ENCODE measurements around the gene MAN1C1. TPM values are rescaled to one million over a fixed set of nuclear protein-coding genes. Genes with fewer than 3 reads are reported as not detected.

Gene MAN1C1
- total and polyA plus RNA-seq, 9 of the 15 experiments (the other 6 are each of a cell fraction or from before 2014, with no cell fraction given): 0.04 to 0.44 (median 0.10) TPM; not detected in 3

DNA sequence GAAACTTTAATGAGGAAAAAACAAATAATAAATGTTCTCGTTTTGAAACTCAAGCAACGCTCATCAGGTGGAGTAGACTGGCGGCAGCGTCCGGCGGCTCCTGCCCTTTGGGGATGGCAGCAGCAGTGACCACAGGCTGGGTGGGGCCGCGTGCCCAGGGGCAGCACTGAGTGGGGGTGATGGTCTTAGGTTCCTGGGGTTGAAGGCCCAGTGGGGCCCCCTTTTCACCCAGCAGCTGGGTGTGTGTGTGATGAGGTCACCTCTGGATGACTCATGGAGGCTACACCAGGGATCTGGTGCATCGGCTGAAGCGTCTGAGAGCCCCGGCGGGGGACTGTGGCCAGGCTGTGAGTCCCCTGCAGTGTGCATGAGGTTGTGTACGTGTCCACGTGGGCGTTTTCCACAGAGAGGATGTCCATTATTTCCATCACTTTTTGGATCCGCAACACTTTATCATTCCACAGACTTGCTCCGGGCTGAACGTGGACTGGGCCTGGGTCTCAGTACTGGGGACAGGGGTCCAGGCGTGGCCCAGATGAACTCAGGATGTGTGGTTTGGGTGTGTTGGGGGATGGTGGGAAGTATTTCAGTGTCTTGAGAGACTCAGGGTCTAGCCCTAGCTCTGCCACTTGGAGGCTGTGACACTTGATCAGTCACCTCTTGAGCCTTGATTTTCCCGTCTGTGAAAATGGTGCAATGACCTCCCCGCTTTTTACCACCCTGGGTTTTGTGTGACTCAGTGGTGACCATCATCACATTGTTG is 47.6 kb upstream of the MAN1C1 start (continued):
- TF ChIP-seq, protein P1, sequence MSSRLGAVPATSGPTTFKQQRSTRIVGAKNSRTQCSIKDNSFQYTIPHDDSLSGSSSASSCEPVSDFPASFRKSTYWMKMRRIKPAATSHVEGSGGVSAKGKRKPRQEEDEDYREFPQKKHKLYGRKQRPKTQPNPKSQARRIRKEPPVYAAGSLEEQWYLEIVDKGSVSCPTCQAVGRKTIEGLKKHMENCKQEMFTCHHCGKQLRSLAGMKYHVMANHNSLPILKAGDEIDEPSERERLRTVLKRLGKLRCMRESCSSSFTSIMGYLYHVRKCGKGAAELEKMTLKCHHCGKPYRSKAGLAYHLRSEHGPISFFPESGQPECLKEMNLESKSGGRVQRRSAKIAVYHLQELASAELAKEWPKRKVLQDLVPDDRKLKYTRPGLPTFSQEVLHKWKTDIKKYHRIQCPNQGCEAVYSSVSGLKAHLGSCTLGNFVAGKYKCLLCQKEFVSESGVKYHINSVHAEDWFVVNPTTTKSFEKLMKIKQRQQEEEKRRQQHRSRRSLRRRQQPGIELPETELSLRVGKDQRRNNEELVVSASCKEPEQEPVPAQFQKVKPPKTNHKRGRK (tag; IDR thresholded peaks at IDR 0.05): no peak
- TF ChIP-seq KAT8 (IDR thresholded peaks at IDR 0.05; ENCODE audit: low read depth) (no peak), SAFB2 (IDR thresholded peaks at IDR 0.05; ENCODE audit: borderline replicate concordance, low read depth, low read length, severe bottlenecking) (no peak), PTTG1 (tag; IDR thresholded peaks at IDR 0.05; ENCODE audit: low read depth) (no peak), DPF2 (IDR thresholded peaks at IDR 0.05) (peak; percentile 84), JUNB (CRISPR knock-in tag; conservative IDR thresholded peaks at IDR 0.05) (0 out of 2 replicates have a peak, but pooled peaks have one; percentile 44), CBX3 (IDR thresholded peaks at IDR 0.05; ENCODE audit: borderline replicate concordance in 1 of 2, low read length in 2 of 2) (no peak), SAP30 (IDR thresholded peaks at IDR 0.05; ENCODE audit: borderline replicate concordance, insufficient read depth, low read depth, low read length, poor library complexity, severe bottlenecking) (no peak), ERF (CRISPR knock-in tag; IDR thresholded peaks at IDR 0.05) (no peak), RUNX1 (IDR thresholded peaks at IDR 0.05; ENCODE audit: low read depth) (0 out of 2 replicates have a peak, but pooled peaks have one; percentile 22), KDM1A (IDR thresholded peaks at IDR 0.05) (peak in 1 of 2 experiments; percentile 29; a peak in 1 of 4 replicates), JUN (IDR thresholded peaks at IDR 0.05; ENCODE audit: borderline replicate concordance, low read depth, low read length) (peak; percentile 99), JUN (CRISPR knock-in tag; IDR thresholded peaks at IDR 0.05; ENCODE audit: borderline replicate concordance) (peak; percentile 95), HDGF (IDR thresholded peaks at IDR 0.05) (no peak), GTF2E2 (tag; IDR thresholded peaks at IDR 0.05) (peak; percentile 67; the same call in 1 of the 2 replicates), ATF1 (CRISPR knock-in tag; IDR thresholded peaks at IDR 0.05) (no peak), ATF1 (tag; IDR thresholded peaks at IDR 0.05) (peak; percentile 30; the same call in 1 of the 2 replicates), ZFPM2 (CRISPR knock-in tag; IDR thresholded peaks at IDR 0.05) (no peak), ZFX (CRISPR knock-in tag; IDR thresholded peaks at IDR 0.05) (peak; percentile 49), ARID1B (IDR thresholded peaks at IDR 0.05) (peak; percentile 80), CXXC5 (CRISPR knock-in tag; IDR thresholded peaks at IDR 0.05) (0 out of 2 replicates have a peak, but pooled peaks have one; percentile 14), ZNF583 (CRISPR knock-in tag; IDR thresholded peaks at IDR 0.05) (no peak), ZBTB7A (IDR thresholded peaks at IDR 0.05; ENCODE audit: borderline replicate concordance, control insufficient read depth, low read depth, low read length) (peak; percentile 74; the same call in 1 of the 2 replicates), ELF2 (CRISPR knock-in tag; IDR thresholded peaks at IDR 0.05) (no peak), ZNF717 (CRISPR knock-in tag; IDR thresholded peaks at IDR 0.05) (no peak), ZNF354B (CRISPR knock-in tag; IDR thresholded peaks at IDR 0.05) (no peak)
- TF ChIP-seq, protein P2, sequence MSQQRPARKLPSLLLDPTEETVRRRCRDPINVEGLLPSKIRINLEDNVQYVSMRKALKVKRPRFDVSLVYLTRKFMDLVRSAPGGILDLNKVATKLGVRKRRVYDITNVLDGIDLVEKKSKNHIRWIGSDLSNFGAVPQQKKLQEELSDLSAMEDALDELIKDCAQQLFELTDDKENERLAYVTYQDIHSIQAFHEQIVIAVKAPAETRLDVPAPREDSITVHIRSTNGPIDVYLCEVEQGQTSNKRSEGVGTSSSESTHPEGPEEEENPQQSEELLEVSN (IDR thresholded peaks at IDR 0.05; ENCODE audit: borderline replicate concordance in 1 of 2, extremely low read depth in 1 of 2, insufficient read depth in 1 of 2, insufficient read length in 1 of 2, low read depth in 1 of 2, low read length in 1 of 2, poor library complexity in 1 of 2, severe bottlenecking in 1 of 2): peak in 1 of 2 experiments; percentile 41
- TF ChIP-seq, protein P3, sequence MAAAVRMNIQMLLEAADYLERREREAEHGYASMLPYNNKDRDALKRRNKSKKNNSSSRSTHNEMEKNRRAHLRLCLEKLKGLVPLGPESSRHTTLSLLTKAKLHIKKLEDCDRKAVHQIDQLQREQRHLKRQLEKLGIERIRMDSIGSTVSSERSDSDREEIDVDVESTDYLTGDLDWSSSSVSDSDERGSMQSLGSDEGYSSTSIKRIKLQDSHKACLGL (CRISPR knock-in tag; IDR thresholded peaks at IDR 0.05; ENCODE audit: borderline replicate concordance, poor library complexity, severe bottlenecking): no peak
